NCI-H69 (cell line): ENCODE data around the gene CILP.

Experiments
- DNase-seq: peaks from one replicate; lab custom pipeline; 2025; lab: John Stamatoyannopoulos, UW

Gene CILP

GRCh38 chr15:65156692-65157091 is 54.6 kb downstream of the CILP start:
- no peak for DNase-seq

GRCh38 chr15:65154720-65155119 is 56.6 kb downstream of the CILP start:
- DNase-seq: no peak

GRCh38 chr15:65147902-65148301 is 63.4 kb downstream of the CILP start:
- DNase-seq: no peak

GRCh38 chr15:65146438-65146837 is 64.8 kb downstream of the CILP start:
- no peak for DNase-seq
